ENCODE measurements around the gene ST13. TPM values are rescaled to one million over a fixed set of nuclear protein-coding genes. Genes with fewer than 3 reads are reported as not detected.
"Not testable (repeated sequence)": the region's sequence is repeated elsewhere in the genome, so short reads cannot be mapped to it uniquely, and the experiment has no call there.

Gene ST13
- total and polyA plus RNA-seq, 5 experiments from 2014 or later: 221 to 283 (median 244) TPM

- ATAC-seq (no peak), DNase-seq (no peak)
- POLR2A ChIA-PET: no interaction called here
- H3K27ac Mint-ChIP-seq: peak overlapping the region in 1 of 10 donors; percentile 15
- peaks cover 0 to 14% (median 2%) of the 10 kb centered on the region in 3 donors for H3K36me3 Mint-ChIP-seq
- H3K4me1 Mint-ChIP-seq: peaks cover 2 to 16% (median 11%) of the 10 kb centered on the region in 4 donors
- H3K4me3 Mint-ChIP-seq: no peak overlapping the region
- no peaks in the 10 kb centered on the region for H3K9me3 Mint-ChIP-seq
- H3K27me3 Mint-ChIP-seq: no peaks in the 10 kb centered on the region
Measured at GRCh38 chr22:40805239-40805638, 51.2 kb downstream of the ST13 start.

- Mint-ChIP-seq H3K36me3 (peaks cover 0 to 16% (median 4%) of the 10 kb centered on the region in 3 donors), H3K27ac (peak overlapping the region in 2 of 10 donors; percentile 1 to 44), H3K27me3 (no peaks in the 10 kb centered on the region), H3K9me3 (no peaks in the 10 kb centered on the region), H3K4me3 (no peak overlapping the region), H3K4me1 (peaks cover 2 to 13% (median 9%) of the 10 kb centered on the region in 4 donors)
- ATAC-seq (no peak), DNase-seq (no peak)
- POLR2A ChIA-PET: no interaction called here
Measured at GRCh38 chr22:40803321-40803720, 53.1 kb downstream of the ST13 start.

- ATAC-seq: peak in 1 of 2 donors; percentile 40
Measured at GRCh38 chr22:40799008-40799407, 57.4 kb downstream of the ST13 start.

GRCh38 chr22:40797427-40797826 is 59.0 kb downstream of the ST13 start:
- Mint-ChIP-seq H3K4me1 (peaks cover 0 to 3% (median 1%) of the 10 kb centered on the region in 4 donors), H3K27ac (peak overlapping the region in 2 of 10 donors; percentile 45 to 50), H3K9me3 (no peaks in the 10 kb centered on the region), H3K36me3 (peaks cover 0 to 31% (median 7%) of the 10 kb centered on the region in 3 donors), H3K4me3 (no peak overlapping the region), H3K27me3 (no peaks in the 10 kb centered on the region)
- POLR2A ChIA-PET: no interaction called here
- no peak for ATAC-seq
- DNase-seq: no peak

More at GRCh38 chr22:40799008-40799407, 57.4 kb downstream of the ST13 start:
- Mint-ChIP-seq H3K27ac (no peak overlapping the region), H3K36me3 (peaks cover 0 to 23% (median 2%) of the 10 kb centered on the region in 3 donors), H3K9me3 (no peaks in the 10 kb centered on the region), H3K4me3 (no peak overlapping the region), H3K4me1 (peaks cover 0 to 6% (median 3%) of the 10 kb centered on the region in 4 donors), H3K27me3 (no peaks in the 10 kb centered on the region)
- POLR2A ChIA-PET: interaction anchor here (0.7 kb wide), 4 partner anchors 10 to 1624 kb away, joined by 3 to 4 read pairs (median 3); no protein-coding TSS in a partner anchor
- no peak for DNase-seq

- no peaks in the 10 kb centered on the region for H3K9me3 Mint-ChIP-seq
- H3K4me3 Mint-ChIP-seq: no peak overlapping the region
- DNase-seq (no peak), ATAC-seq (no peak)
- H3K27ac Mint-ChIP-seq: peak overlapping the region in 3 of 10 donors; percentile 2 to 65 (median 13)
- H3K36me3 Mint-ChIP-seq: peaks cover 0 to 53% (median 19%) of the 10 kb centered on the region in 3 donors
- POLR2A ChIA-PET: no interaction called here
- H3K27me3 Mint-ChIP-seq: no peaks in the 10 kb centered on the region
- H3K4me1 Mint-ChIP-seq: no peaks in the 10 kb centered on the region
Measured at GRCh38 chr22:40792451-40792850, 64.0 kb downstream of the ST13 start.

- ATAC-seq (no peak), DNase-seq (no peak)
- peaks cover 0 to 2% (median 0%) of the 10 kb centered on the region in 4 donors for H3K4me1 Mint-ChIP-seq
- H3K27ac Mint-ChIP-seq: peak overlapping the region in 1 of 10 donors; percentile 2
- POLR2A ChIA-PET: no interaction called here
- no peaks in the 10 kb centered on the region for H3K27me3 Mint-ChIP-seq
- no peak overlapping the region for H3K4me3 Mint-ChIP-seq
- no peaks in the 10 kb centered on the region for H3K9me3 Mint-ChIP-seq
- H3K36me3 Mint-ChIP-seq: peaks cover 0 to 55% (median 20%) of the 10 kb centered on the region in 3 donors
Measured at GRCh38 chr22:40791241-40791640, 65.2 kb downstream of the ST13 start.

- Mint-ChIP-seq H3K9me3 (no peaks in the 10 kb centered on the region), H3K36me3 (peaks cover 0 to 71% (median 20%) of the 10 kb centered on the region in 3 donors), H3K27ac (peak overlapping the region in 1 of 10 donors; percentile 39), H3K27me3 (no peaks in the 10 kb centered on the region), H3K4me3 (no peak overlapping the region), H3K4me1 (peaks cover 0 to 2% (median 0%) of the 10 kb centered on the region in 4 donors)
- ATAC-seq (no peak), DNase-seq (no peak)
- POLR2A ChIA-PET: interaction anchor here (0.7 kb wide), 1 partner anchor 10 kb away, joined by 3 read pairs; no protein-coding TSS in a partner anchor
Measured at GRCh38 chr22:40789131-40789530, 67.3 kb downstream of the ST13 start.

- Mint-ChIP-seq H3K36me3 (peaks cover 0 to 53% (median 11%) of the 10 kb centered on the region in 3 donors), H3K27me3 (no peaks in the 10 kb centered on the region), H3K4me3 (no peak overlapping the region), H3K4me1 (peaks cover 0 to 2% (median 0%) of the 10 kb centered on the region in 4 donors), H3K27ac (no peak overlapping the region), H3K9me3 (no peaks in the 10 kb centered on the region)
- DNase-seq: no peak
- POLR2A ChIA-PET: no interaction called here
- ATAC-seq: no peak
Measured at GRCh38 chr22:40782521-40782920, 73.9 kb downstream of the ST13 start.

GRCh38 chr22:40781749-40782148 is 74.7 kb downstream of the ST13 start:
- DNase-seq, H3K27ac Mint-ChIP-seq, H3K9me3 Mint-ChIP-seq, H3K4me3 Mint-ChIP-seq, ATAC-seq, H3K4me1 Mint-ChIP-seq, POLR2A ChIA-PET, H3K27me3 Mint-ChIP-seq: not testable (repeated sequence)
- peaks cover 0 to 53% (median 13%) of the 10 kb centered on the region in 3 donors for H3K36me3 Mint-ChIP-seq

Small RNA genes lying within 50 kb of the gene (microRNA-seq; reads per million reads assigned to microRNA genes)
- 2.4 reads per million for gene MIR4766 (ENCODE audit: borderline microRNAs expressed)

Other genes with a start within 250 kb of the ST13 start
- gene MRTFA, start 219.9 kb downstream of the ST13 start, total RNA-seq: 100 to 1,000 TPM; 120 to 122 TPM
- gene MRTFA, start 219.9 kb downstream of the ST13 start, polyA plus RNA-seq: 10 to 100 TPM; 10.7 to 31.0 (median 21.8) TPM
- not detected for gene MCHR1, start 177.2 kb downstream of the ST13 start, total RNA-seq
- under 1 TPM in 1 of 3 donors, not detected in 2; 0.16 TPM for gene MCHR1, start 177.2 kb downstream of the ST13 start, polyA plus RNA-seq
- gene SLC25A17, start 37.3 kb downstream of the ST13 start, total RNA-seq: 10 to 100 TPM; 13.6 to 16.3 TPM
- gene SLC25A17, start 37.3 kb downstream of the ST13 start, polyA plus RNA-seq: 10 to 100 TPM; 17.3 to 19.0 (median 17.5) TPM
- gene XPNPEP3, start 509 bp upstream of the ST13 start, total RNA-seq: 10 to 100 TPM; 18.8 to 19.4 TPM
- gene XPNPEP3, start 509 bp upstream of the ST13 start, polyA plus RNA-seq: 10 to 100 TPM in 1 of 3 donors, 1 to 10 TPM in 2; 5.9 to 11.5 (median 7.1) TPM
- not detected for gene DNAJB7, start 5.5 kb upstream of the ST13 start, total RNA-seq
- under 1 TPM; 0.16 to 0.37 (median 0.32) TPM for gene DNAJB7, start 5.5 kb upstream of the ST13 start, polyA plus RNA-seq
- gene RBX1, start 94.7 kb upstream of the ST13 start, total RNA-seq: 10 to 100 TPM; 37.0 to 37.5 TPM
- gene RBX1, start 94.7 kb upstream of the ST13 start, polyA plus RNA-seq: 100 to 1,000 TPM; 134 to 152 (median 148) TPM
- gene EP300, start 236.0 kb upstream of the ST13 start, total RNA-seq: 100 to 1,000 TPM; 106 to 116 TPM
- gene EP300, start 236.0 kb upstream of the ST13 start, polyA plus RNA-seq: 10 to 100 TPM in 1 of 3 donors, 1 to 10 TPM in 2; 8.3 to 20.3 (median 8.5) TPM

Data from naive thymus-derived CD8-positive, alpha-beta T cell (primary cell).